GM18873 (cell line): ENCODE data around the gene PDE1C.

Experiments
- ATAC-seq: cut with Tn5 transposase; IDR thresholded peaks from one replicate; pipeline ENCODE4 v1.9.1; 2021; ENCODE audit warnings: mild to moderate bottlenecking, moderate library complexity, moderate number of reproducible peaks; ENCODE audit not compliant: unreplicated experiment, low FRiP score

PDE1C gene

GRCh38 chr7:32001948-32002347 lies 68.3 kb downstream of the PDE1C start:
- ATAC-seq = no peak

GRCh38 chr7:31997423-31997822 lies 72.8 kb downstream of the PDE1C start:
- no peak for ATAC-seq

GRCh38 chr7:31995134-31995533 lies 75.1 kb downstream of the PDE1C start:
- no peak for ATAC-seq

GRCh38 chr7:31991846-31992245 lies 78.4 kb downstream of the PDE1C start:
- ATAC-seq = no peak

- ATAC-seq = no peak
These were observed 78.8 kb downstream of the PDE1C start for GRCh38 chr7:31991406-31991805.

- no peak for ATAC-seq
These were observed 83.2 kb downstream of the PDE1C start for GRCh38 chr7:31986878-31987518.

- ATAC-seq = no peak
These were observed 87.2 kb downstream of the PDE1C start for GRCh38 chr7:31982962-31983361.

- ATAC-seq = no peak
These were observed 88.3 kb downstream of the PDE1C start for GRCh38 chr7:31981874-31982390.

- no peak for ATAC-seq
These were observed 90.4 kb downstream of the PDE1C start for GRCh38 chr7:31979690-31980330.

- ATAC-seq = no peak
These were observed 94.7 kb downstream of the PDE1C start for GRCh38 chr7:31975546-31975945.

GRCh38 chr7:31974351-31974750 lies 95.9 kb downstream of the PDE1C start:
- ATAC-seq = no peak

- ATAC-seq = no peak
These were observed 99.0 kb downstream of the PDE1C start for GRCh38 chr7:31971049-31971667.

- no peak for ATAC-seq
These were observed 99.7 kb downstream of the PDE1C start for GRCh38 chr7:31970501-31970900.

GRCh38 chr7:31963569-31964175 lies 106.5 kb downstream of the PDE1C start:
- ATAC-seq = no peak

- ATAC-seq = no peak
These were observed 108.0 kb downstream of the PDE1C start for GRCh38 chr7:31962246-31962645.

- no peak for ATAC-seq
These were observed 112.0 kb downstream of the PDE1C start for GRCh38 chr7:31958226-31958625.

GRCh38 chr7:31957756-31958155 lies 112.5 kb downstream of the PDE1C start:
- no peak for ATAC-seq

GRCh38 chr7:31957090-31957720 lies 113.0 kb downstream of the PDE1C start:
- ATAC-seq = no peak

GRCh38 chr7:31955641-31956040 lies 114.6 kb downstream of the PDE1C start:
- ATAC-seq = no peak

GRCh38 chr7:31955021-31955420 lies 115.2 kb downstream of the PDE1C start:
- ATAC-seq = no peak

GRCh38 chr7:31954500-31954899 lies 115.7 kb downstream of the PDE1C start:
- ATAC-seq = no peak
